LNCAP (cell line): ENCODE results near the gene ACO1.

Experiments
- TF ChIP-seq, protein P1 (sequence below): fragments of 450-650 bp; IDR thresholded peaks from 2 replicates; pipeline ENCODE4 v1.5.1; 2017; ENCODE audit warnings: mild to moderate bottlenecking

Gene ACO1

GRCh38 chr9:32424616-32425015 lies 40.2 kb downstream of the ACO1 start:
- TF ChIP-seq, protein P1, sequence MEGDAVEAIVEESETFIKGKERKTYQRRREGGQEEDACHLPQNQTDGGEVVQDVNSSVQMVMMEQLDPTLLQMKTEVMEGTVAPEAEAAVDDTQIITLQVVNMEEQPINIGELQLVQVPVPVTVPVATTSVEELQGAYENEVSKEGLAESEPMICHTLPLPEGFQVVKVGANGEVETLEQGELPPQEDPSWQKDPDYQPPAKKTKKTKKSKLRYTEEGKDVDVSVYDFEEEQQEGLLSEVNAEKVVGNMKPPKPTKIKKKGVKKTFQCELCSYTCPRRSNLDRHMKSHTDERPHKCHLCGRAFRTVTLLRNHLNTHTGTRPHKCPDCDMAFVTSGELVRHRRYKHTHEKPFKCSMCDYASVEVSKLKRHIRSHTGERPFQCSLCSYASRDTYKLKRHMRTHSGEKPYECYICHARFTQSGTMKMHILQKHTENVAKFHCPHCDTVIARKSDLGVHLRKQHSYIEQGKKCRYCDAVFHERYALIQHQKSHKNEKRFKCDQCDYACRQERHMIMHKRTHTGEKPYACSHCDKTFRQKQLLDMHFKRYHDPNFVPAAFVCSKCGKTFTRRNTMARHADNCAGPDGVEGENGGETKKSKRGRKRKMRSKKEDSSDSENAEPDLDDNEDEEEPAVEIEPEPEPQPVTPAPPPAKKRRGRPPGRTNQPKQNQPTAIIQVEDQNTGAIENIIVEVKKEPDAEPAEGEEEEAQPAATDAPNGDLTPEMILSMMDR, result no peak

DNA sequence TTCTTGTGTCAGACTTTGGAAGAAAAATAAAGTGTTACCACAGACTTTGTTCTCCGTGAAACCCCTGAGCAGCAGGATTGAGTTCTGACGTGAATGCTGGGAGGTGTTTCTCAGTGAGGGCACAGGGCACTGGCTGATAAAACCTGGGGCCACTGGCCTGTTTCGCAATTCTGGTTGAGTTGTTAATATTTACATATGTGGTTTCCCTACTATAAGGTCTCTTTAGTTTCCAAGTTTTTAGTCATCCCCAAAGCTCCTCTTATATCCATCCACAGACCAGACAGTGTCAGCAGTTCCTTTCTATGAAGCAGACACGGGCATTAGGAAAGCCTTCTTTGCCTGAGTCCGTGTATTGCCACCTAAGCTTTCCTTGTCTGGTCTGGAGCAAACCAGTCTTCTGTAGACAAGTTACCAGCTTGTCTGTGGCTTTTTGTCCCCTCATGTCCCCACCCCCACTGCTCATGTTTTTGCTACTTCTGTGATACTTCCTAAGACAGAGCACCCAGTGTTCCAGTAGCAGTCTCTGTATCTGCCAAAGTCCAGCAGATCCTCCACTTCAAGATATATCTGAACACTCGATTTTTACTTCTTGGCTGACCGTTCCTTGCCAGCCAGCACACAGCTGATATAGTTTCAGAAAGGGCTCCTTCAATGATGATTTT lies 42.0 kb downstream of the ACO1 start:
- TF ChIP-seq, protein P1, result no peak

GRCh38 chr9:32427111-32427873 lies 42.8 kb downstream of the ACO1 start:
- TF ChIP-seq, protein P1, result no peak

DNA sequence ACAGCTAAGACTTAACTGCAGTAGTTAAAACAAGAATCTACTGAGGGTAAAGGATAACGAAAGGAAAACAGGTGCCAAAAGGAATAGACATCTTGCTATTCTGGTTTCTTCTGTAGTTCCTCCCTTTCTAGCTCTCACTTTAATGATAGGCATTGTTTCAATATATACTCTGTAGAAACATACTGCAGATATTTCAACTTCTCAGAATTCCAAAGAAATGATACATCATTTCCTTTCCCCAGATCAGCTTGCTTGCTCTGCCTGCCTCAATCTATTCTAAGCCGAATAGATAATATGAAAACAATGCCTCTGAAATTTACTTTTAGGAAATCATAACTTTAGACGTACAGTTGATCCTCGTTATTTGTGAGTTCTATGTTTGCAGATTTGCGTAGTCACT lies 46.3 kb downstream of the ACO1 start:
- TF ChIP-seq, protein P1, result no peak

GRCh38 chr9:32431196-32431595 lies 46.8 kb downstream of the ACO1 start:
- TF ChIP-seq, protein P1, result no peak

- TF ChIP-seq, protein P1, result peak; percentile 60
Observed at GRCh38 chr9:32431940-32432555, 47.6 kb downstream of the ACO1 start.

GRCh38 chr9:32434892-32435291 lies 50.4 kb downstream of the ACO1 start:
- TF ChIP-seq, protein P1, result no peak
